ENCODE measurements around the gene ANGPTL4.
A peak's percentile ranks its signal among the peaks of the same experiment; 100 is the strongest.
"Not testable (repeated sequence)": the region's sequence is repeated elsewhere in the genome, so short reads cannot be mapped to it uniquely, and the experiment has no call there.

ANGPTL4 gene

GRCh38 chr19:8366121-8366581 is 2.2 kb downstream of the ANGPTL4 start:
- no peak for DNase-seq

- no peak for DNase-seq
These were observed 3.0 kb downstream of the ANGPTL4 start for GRCh38 chr19:8366961-8367326.

- no peak for DNase-seq
These were observed 3.5 kb downstream of the ANGPTL4 start for GRCh38 chr19:8367327-8368001.

- no peak for DNase-seq
These were observed 6.4 kb downstream of the ANGPTL4 start for GRCh38 chr19:8370176-8371010.

GRCh38 chr19:8371011-8371804 is 7.3 kb downstream of the ANGPTL4 start:
- no peak for DNase-seq

- DNase-seq, result no peak
These were observed 10.2 kb downstream of the ANGPTL4 start for GRCh38 chr19:8373867-8374813.

GRCh38 chr19:8375766-8376165 is 11.8 kb downstream of the ANGPTL4 start:
- not testable (repeated sequence) for DNase-seq

GRCh38 chr19:8376373-8376974 is 12.5 kb downstream of the ANGPTL4 start:
- not testable (repeated sequence) for DNase-seq

- DNase-seq, result no peak
These were observed 13.6 kb downstream of the ANGPTL4 start for GRCh38 chr19:8377598-8377997.

- not testable (repeated sequence) for DNase-seq
These were observed 15.4 kb downstream of the ANGPTL4 start for GRCh38 chr19:8379156-8379891.

- DNase-seq, result not testable (repeated sequence)
These were observed 20.6 kb downstream of the ANGPTL4 start for GRCh38 chr19:8384569-8384968.

- DNase-seq, result not testable (repeated sequence)
These were observed 21.1 kb downstream of the ANGPTL4 start for GRCh38 chr19:8385103-8385502.

- DNase-seq, result not testable (repeated sequence)
These were observed 21.6 kb downstream of the ANGPTL4 start for GRCh38 chr19:8385566-8385965.

GRCh38 chr19:8386419-8386818 is 22.5 kb downstream of the ANGPTL4 start:
- DNase-seq, result not testable (repeated sequence)

- no peak for DNase-seq
These were observed 23.0 kb downstream of the ANGPTL4 start for GRCh38 chr19:8386990-8387389.

GRCh38 chr19:8387688-8388611 is 24.0 kb downstream of the ANGPTL4 start:
- DNase-seq, result no peak

- DNase-seq, result no peak
These were observed 24.6 kb downstream of the ANGPTL4 start for GRCh38 chr19:8388612-8388958.

- DNase-seq, result peak; percentile 96
These were observed 26.1 kb downstream of the ANGPTL4 start, which contains the start of gene RAB11B for GRCh38 chr19:8389891-8390616. Gene RAB11B (plus strand): TSS chr19:8390360. CDS start chr19:8390417, 57 bp downstream.

- peak; percentile 91 for DNase-seq
These were observed 26.6 kb downstream of the ANGPTL4 start for GRCh38 chr19:8390617-8390981.
